GM19372 (cell line): ENCODE results near the gene NPAS1.
"Not testable (repeated sequence)": the region's sequence is repeated elsewhere in the genome, so short reads cannot be mapped to it uniquely, and the experiment has no call there.

ENCODE experiments used
- ATAC-seq: cut with Tn5 transposase; IDR thresholded peaks from one replicate; pipeline ENCODE4 v1.9.1; 2021; ENCODE audit warnings: mild to moderate bottlenecking, low read depth, moderate library complexity; ENCODE audit not compliant: unreplicated experiment

Gene NPAS1

GRCh38 chr19:46988614-46989230 is 30.9 kb upstream of the NPAS1 start:
- no peak for ATAC-seq

- ATAC-seq: no peak
Measured at GRCh38 chr19:46990991-46991676, 28.5 kb upstream of the NPAS1 start.

- no peak for ATAC-seq
Measured at GRCh38 chr19:46992699-46993535, 26.7 kb upstream of the NPAS1 start.

- ATAC-seq: no peak
Measured at GRCh38 chr19:46993622-46994021, 26.0 kb upstream of the NPAS1 start.

GRCh38 chr19:46994141-46994686 is 25.4 kb upstream of the NPAS1 start:
- no peak for ATAC-seq

GRCh38 chr19:46995492-46995891 is 24.1 kb upstream of the NPAS1 start:
- ATAC-seq: no peak

GRCh38 chr19:46998445-46999125 is 21.1 kb upstream of the NPAS1 start:
- no peak for ATAC-seq

- ATAC-seq: no peak
Measured at GRCh38 chr19:46999377-46999776, 20.3 kb upstream of the NPAS1 start.

GRCh38 chr19:46999878-47000277 is 19.8 kb upstream of the NPAS1 start:
- no peak for ATAC-seq

GRCh38 chr19:47000373-47000772 is 19.3 kb upstream of the NPAS1 start:
- ATAC-seq: no peak

GRCh38 chr19:47001584-47001983 is 18.1 kb upstream of the NPAS1 start:
- ATAC-seq: no peak

- ATAC-seq: no peak
Measured at GRCh38 chr19:47002106-47002766, 17.4 kb upstream of the NPAS1 start.

- no peak for ATAC-seq
Measured at GRCh38 chr19:47002853-47003610, 16.6 kb upstream of the NPAS1 start.

GRCh38 chr19:47003611-47004465 is 15.8 kb upstream of the NPAS1 start:
- ATAC-seq: no peak

GRCh38 chr19:47005164-47005641 is 14.4 kb upstream of the NPAS1 start:
- ATAC-seq: no peak

- no peak for ATAC-seq
Measured at GRCh38 chr19:47005873-47006272, 13.8 kb upstream of the NPAS1 start.

GRCh38 chr19:47006496-47006895 is 13.1 kb upstream of the NPAS1 start:
- no peak for ATAC-seq

GRCh38 chr19:47010549-47010948 is 9.1 kb upstream of the NPAS1 start:
- not testable (repeated sequence) for ATAC-seq
